OCI-LY1 (cell line): ENCODE measurements around the gene INPP5K.

ENCODE experiments used
- EZH2 ChIP-seq: fragments of 200-600 bp; sonication (generic), shearing (Covaris generic); IDR thresholded peaks from 2 replicates; pipeline ENCODE4 v1.8.0; 2017; ENCODE audit warnings: borderline replicate concordance, mixed run types, mild to moderate bottlenecking, antibody characterized with exemption, low read length, moderate library complexity, mixed read lengths
- TF ChIP-seq, protein P1 (sequence below): fragments of 200-600 bp; sonication (generic), shearing (Covaris generic); IDR thresholded peaks from 2 replicates; pipeline ENCODE4 v1.5.1; 2017; ENCODE audit warnings: mild to moderate bottlenecking, antibody characterized with exemption, low read length, moderate library complexity, mixed read lengths

DNA sequence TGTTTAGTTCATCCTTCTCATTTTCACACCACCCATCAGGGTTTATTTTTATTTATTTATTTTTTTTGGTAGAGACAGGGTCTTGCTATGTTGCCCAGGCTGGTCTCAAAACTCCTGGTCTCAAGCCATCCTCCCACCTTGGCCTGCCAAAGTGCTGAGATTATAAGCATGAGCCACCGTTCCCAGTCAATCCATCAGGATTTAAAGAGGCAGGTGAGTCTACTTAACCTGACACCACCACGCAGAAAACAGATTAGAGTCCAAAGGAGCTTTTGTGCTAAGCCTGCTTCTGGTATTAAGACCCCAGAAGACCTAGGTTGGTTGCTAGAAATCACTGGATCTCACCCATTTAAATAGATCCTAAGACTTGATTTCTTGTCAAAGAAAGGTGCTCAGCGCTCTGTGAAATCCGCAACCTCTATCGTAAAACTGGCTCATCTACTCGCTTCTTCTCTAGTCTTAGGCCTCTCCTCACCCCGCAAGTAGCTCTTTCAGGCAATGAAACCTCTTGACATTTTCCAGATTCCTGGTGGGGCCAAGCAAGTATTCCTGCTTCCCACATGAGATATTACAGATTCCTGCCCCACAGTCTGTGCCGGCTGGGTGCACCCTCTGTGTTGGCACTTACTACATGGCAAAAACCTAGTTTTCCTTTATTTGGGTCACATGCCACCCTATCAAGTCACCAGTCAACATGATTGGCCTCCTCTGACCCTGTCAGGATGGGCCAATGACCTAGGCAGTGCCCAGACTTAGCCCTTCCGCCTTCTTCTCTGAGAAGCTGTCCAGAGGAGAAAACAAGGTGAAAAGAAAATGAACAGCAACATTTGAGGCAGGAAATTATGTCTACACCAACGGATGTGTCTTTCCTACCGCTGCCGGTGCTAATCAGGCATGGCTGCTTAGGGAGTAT is 37.2 kb upstream of the INPP5K start:
- TF ChIP-seq, protein P1, sequence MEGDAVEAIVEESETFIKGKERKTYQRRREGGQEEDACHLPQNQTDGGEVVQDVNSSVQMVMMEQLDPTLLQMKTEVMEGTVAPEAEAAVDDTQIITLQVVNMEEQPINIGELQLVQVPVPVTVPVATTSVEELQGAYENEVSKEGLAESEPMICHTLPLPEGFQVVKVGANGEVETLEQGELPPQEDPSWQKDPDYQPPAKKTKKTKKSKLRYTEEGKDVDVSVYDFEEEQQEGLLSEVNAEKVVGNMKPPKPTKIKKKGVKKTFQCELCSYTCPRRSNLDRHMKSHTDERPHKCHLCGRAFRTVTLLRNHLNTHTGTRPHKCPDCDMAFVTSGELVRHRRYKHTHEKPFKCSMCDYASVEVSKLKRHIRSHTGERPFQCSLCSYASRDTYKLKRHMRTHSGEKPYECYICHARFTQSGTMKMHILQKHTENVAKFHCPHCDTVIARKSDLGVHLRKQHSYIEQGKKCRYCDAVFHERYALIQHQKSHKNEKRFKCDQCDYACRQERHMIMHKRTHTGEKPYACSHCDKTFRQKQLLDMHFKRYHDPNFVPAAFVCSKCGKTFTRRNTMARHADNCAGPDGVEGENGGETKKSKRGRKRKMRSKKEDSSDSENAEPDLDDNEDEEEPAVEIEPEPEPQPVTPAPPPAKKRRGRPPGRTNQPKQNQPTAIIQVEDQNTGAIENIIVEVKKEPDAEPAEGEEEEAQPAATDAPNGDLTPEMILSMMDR = no peak
- TF ChIP-seq EZH2 = no peak
